Esophagus squamous epithelium (tissue), 5 donors: Measurements from ENCODE around the gene DNPEP. TPM values are rescaled to one million over a fixed set of nuclear protein-coding genes. Genes with fewer than 3 reads are reported as not detected.

Experiments
- DNase-seq: peaks from one replicate; lab custom pipeline; 2025; lab: John Stamatoyannopoulos, UW
- H3K27ac ChIP-seq, 4 donors: fragments of 200-600 bp; sonication (generic); one replicate each; pipeline ENCODE4 v1.5.1; 2016 to 2019; ENCODE audit warnings: mild to moderate bottlenecking in 1 of 4
- H3K27me3 ChIP-seq, 4 donors: fragments of 200-600 bp; sonication (generic); 1 replicate in 3 of 4; 2 replicates in 1 of 4; pipeline versions ENCODE4 v1.5.1 to v1.6.0; 2017 to 2021; ENCODE audit warnings: antibody characterized with exemption in 1 of 4
- H3K36me3 ChIP-seq, 3 donors: fragments of 200-600 bp; sonication (generic); one replicate each; pipeline ENCODE4 v1.5.1; 2016 to 2019
- H3K4me1 ChIP-seq, 3 donors: fragments of 200-600 bp; sonication (generic); one replicate each; pipeline ENCODE4 v1.5.1; 2017 to 2019
- H3K4me3 ChIP-seq, 4 donors: fragments of 200-600 bp; sonication (generic); 1 replicate in 3 of 4; 2 replicates in 1 of 4; pipeline ENCODE4 v1.5.1; 2016 to 2019; ENCODE audit warnings: mild to moderate bottlenecking in 2 of 4, moderate library complexity in 1 of 4
- H3K9me3 ChIP-seq, 3 donors: fragments of 200-600 bp; sonication (generic); one replicate each; pipeline ENCODE4 v1.5.1; 2016 to 2019
- CTCF ChIP-seq, 6 experiments: fragments of 450-650 bp in 4 of 6; fragments of 200-600 bp in 2 of 6; sonication (generic) in 2 of 6; IDR thresholded peaks; one replicate each; pipeline ENCODE4 v1.5.1; 2016 to 2019; ENCODE audit warnings: antibody characterized with exemption in 6 of 6, mild to moderate bottlenecking in 4 of 6, moderate library complexity in 4 of 6
- POLR2A ChIP-seq, 4 donors: fragments of 450-650 bp; IDR thresholded peaks; one replicate each; pipeline ENCODE4 v1.6.1; 2017; ENCODE audit warnings: antibody characterized with exemption in 4 of 4, mild to moderate bottlenecking in 4 of 4, moderate library complexity in 3 of 4
- WGBS, 2 donors: methylation state at CpG; one replicate each; pipeline ENCODE4 v1.1.5; 2018; 5-methylcytosine and 5-hydroxymethylcytosine counted together
- intact Hi-C: fragments of 100-400 bp; cut with DNase I; formaldehyde crosslinking; loops from one replicate; pipeline ENCODE4 v1.15.0; 2022
- total RNA-seq, 4 donors: library from RNA; depleted of rRNA; stranded (reverse); fragments of >200 nt; gene quantifications; one replicate each; pipeline ENCODE4 v1.1.0, GENCODE V29; 2016
- donor health status: DM: yes; HTN: yes; CAD: no.

Gene DNPEP
- total RNA-seq, 4 donors from 2014 or later = 36.7 to 82.4 (median 39.5) TPM

GRCh38 chr2:219416938-219417337 is 29.2 kb upstream of the DNPEP start:
- peaks cover 0 to 12% (median 8%) of the 10 kb centered on the region in 3 donors for H3K9me3 ChIP-seq
- no peak for DNase-seq
- WGBS, 2 donors = 71% methylated on average over 4 of the region's 4 CpGs; no CpG with 5 or more reads in 1 of the 2 donors
- TF ChIP-seq POLR2A (IDR thresholded peaks at IDR 0.05) (no peak), CTCF (IDR thresholded peaks at IDR 0.05) (no peak)
- H3K36me3 ChIP-seq = no peaks in the 10 kb centered on the region
- intact Hi-C loops = no loop called here
- H3K27ac ChIP-seq = peak overlapping the region; percentile 21 to 87 (median 85)
- H3K4me3 ChIP-seq = no peak overlapping the region
- peaks cover 0 to 24% (median 0%) of the 10 kb centered on the region in 3 donors for H3K4me1 ChIP-seq
- peaks cover 0 to 59% (median 5%) of the 10 kb centered on the region in 4 donors for H3K27me3 ChIP-seq

- peak overlapping the region; percentile 21 to 87 (median 85) for H3K27ac ChIP-seq
- no peak for DNase-seq
- H3K4me1 ChIP-seq = peaks cover 0 to 24% (median 0%) of the 10 kb centered on the region in 3 donors
- 41 to 44% methylated on average over 3 of the region's 3 CpGs for WGBS, 2 donors
- peaks cover 0 to 12% (median 12%) of the 10 kb centered on the region in 3 donors for H3K9me3 ChIP-seq
- no peaks in the 10 kb centered on the region for H3K36me3 ChIP-seq
- intact Hi-C loops = no loop called here
- H3K27me3 ChIP-seq = peaks cover 0 to 65% (median 5%) of the 10 kb centered on the region in 4 donors
- no peak for TF ChIP-seq POLR2A (IDR thresholded peaks at IDR 0.05)
- TF ChIP-seq CTCF (IDR thresholded peaks at IDR 0.05) = no peak
- no peak overlapping the region for H3K4me3 ChIP-seq
Measured at GRCh38 chr2:219416235-219416602, 28.5 kb upstream of the DNPEP start.

GRCh38 chr2:219415580-219416234 is 28.0 kb upstream of the DNPEP start:
- H3K27ac ChIP-seq = peak overlapping the region; percentile 21 to 87 (median 85)
- peaks cover 0 to 64% (median 5%) of the 10 kb centered on the region in 4 donors for H3K27me3 ChIP-seq
- H3K9me3 ChIP-seq = peaks cover 0 to 12% (median 12%) of the 10 kb centered on the region in 3 donors
- no peaks in the 10 kb centered on the region for H3K36me3 ChIP-seq
- H3K4me1 ChIP-seq = peaks cover 0 to 24% (median 0%) of the 10 kb centered on the region in 3 donors
- TF ChIP-seq CTCF (IDR thresholded peaks at IDR 0.05) (no peak), POLR2A (IDR thresholded peaks at IDR 0.05) (no peak)
- no peak for DNase-seq
- no peak overlapping the region for H3K4me3 ChIP-seq
- intact Hi-C loops = no loop called here
- whole genome bisulfite sequencing, 2 donors = 37 to 49% methylated on average over 5 of the region's 5 CpGs

GRCh38 chr2:219414857-219415256 is 27.1 kb upstream of the DNPEP start:
- no peaks in the 10 kb centered on the region for H3K36me3 ChIP-seq
- H3K4me3 ChIP-seq = no peak overlapping the region
- peaks cover 0 to 55% (median 5%) of the 10 kb centered on the region in 4 donors for H3K27me3 ChIP-seq
- peaks cover 0 to 24% (median 0%) of the 10 kb centered on the region in 3 donors for H3K4me1 ChIP-seq
- TF ChIP-seq POLR2A (IDR thresholded peaks at IDR 0.05) (no peak), CTCF (IDR thresholded peaks at IDR 0.05) (no peak)
- WGBS, 2 donors = 56 to 66% methylated on average over 4 of the region's 4 CpGs
- H3K9me3 ChIP-seq = peaks cover 0 to 12% (median 12%) of the 10 kb centered on the region in 3 donors
- peak overlapping the region in 3 of 4 donors; percentile 63 to 86 (median 84) for H3K27ac ChIP-seq
- DNase-seq = no peak
- intact Hi-C loops = no loop called here

GRCh38 chr2:219410390-219410789 is 22.7 kb upstream of the DNPEP start:
- H3K27me3 ChIP-seq = peaks cover 0 to 34% (median 0%) of the 10 kb centered on the region in 4 donors
- no peaks in the 10 kb centered on the region for H3K4me1 ChIP-seq
- no peak for DNase-seq
- peaks cover 0 to 12% (median 12%) of the 10 kb centered on the region in 3 donors for H3K9me3 ChIP-seq
- TF ChIP-seq POLR2A (IDR thresholded peaks at IDR 0.05) (no peak), CTCF (IDR thresholded peaks at IDR 0.05) (no peak)
- intact Hi-C loops = no loop called here
- WGBS, 2 donors = 76 to 98% methylated on average over 3 to 4 of the region's 8 CpGs
- H3K27ac ChIP-seq = peak overlapping the region; percentile 24 to 82 (median 74)
- no peak overlapping the region for H3K4me3 ChIP-seq
- no peaks in the 10 kb centered on the region for H3K36me3 ChIP-seq
